ENCODE measurements around the gene MMP14.

Gene MMP14

GRCh38 chr14:22886500-22887259 is 50.3 kb downstream of the MMP14 start:
- peak; percentile 84 for DNase-seq

- peak; percentile 95 for DNase-seq
These were observed 51.0 kb downstream of the MMP14 start for GRCh38 chr14:22887260-22887989.

- no peak for DNase-seq
These were observed 51.6 kb downstream of the MMP14 start for GRCh38 chr14:22887990-22888378.

GRCh38 chr14:22888662-22889061 is 52.3 kb downstream of the MMP14 start:
- no peak for DNase-seq

- DNase-seq = no peak
These were observed 54.0 kb downstream of the MMP14 start for GRCh38 chr14:22890416-22890815.

GRCh38 chr14:22892488-22892887 is 56.1 kb downstream of the MMP14 start:
- no peak for DNase-seq

GRCh38 chr14:22893706-22894105 is 57.3 kb downstream of the MMP14 start:
- no peak for DNase-seq

GRCh38 chr14:22895402-22895801 is 59.0 kb downstream of the MMP14 start:
- no peak for DNase-seq

- DNase-seq = no peak
These were observed 60.0 kb downstream of the MMP14 start for GRCh38 chr14:22896356-22896755.

- DNase-seq = no peak
These were observed 60.4 kb downstream of the MMP14 start for GRCh38 chr14:22896760-22897159.

- no peak for DNase-seq
These were observed 61.0 kb downstream of the MMP14 start for GRCh38 chr14:22897357-22897756.
